HG03175 (cell line): ENCODE results near the gene CPNE4.
"Not testable (repeated sequence)": the region's sequence is repeated elsewhere in the genome, so short reads cannot be mapped to it uniquely, and the experiment has no call there.

Experiments used
- ATAC-seq: cut with Tn5 transposase; IDR thresholded peaks from one replicate; pipeline ENCODE4 v1.9.1; 2021; ENCODE audit warnings: mild to moderate bottlenecking, moderate library complexity; ENCODE audit not compliant: unreplicated experiment

CPNE4 gene

GRCh38 chr3:132034486-132035464 is at the start of gene CPNE4:
CPNE4 (minus strand) TSS chr3:132035014.
- peak; percentile 95 for ATAC-seq

- no peak for ATAC-seq
Observed at GRCh38 chr3:132083583-132084279, 48.9 kb upstream of the CPNE4 start.

GRCh38 chr3:132083159-132083558 is 48.3 kb upstream of the CPNE4 start:
- no peak for ATAC-seq

GRCh38 chr3:132079147-132079546 is 44.3 kb upstream of the CPNE4 start:
- no peak for ATAC-seq

GRCh38 chr3:132073771-132074170 is 39.0 kb upstream of the CPNE4 start:
- no peak for ATAC-seq

- no peak for ATAC-seq
Observed at GRCh38 chr3:132071043-132071442, 36.2 kb upstream of the CPNE4 start.

GRCh38 chr3:132064114-132064513 is 29.3 kb upstream of the CPNE4 start:
- ATAC-seq: no peak

GRCh38 chr3:132062535-132062934 is 27.7 kb upstream of the CPNE4 start:
- ATAC-seq: no peak

- ATAC-seq: no peak
Observed at GRCh38 chr3:132055872-132056271, 21.1 kb upstream of the CPNE4 start.

GRCh38 chr3:132047209-132047608 is 12.4 kb upstream of the CPNE4 start:
- ATAC-seq: no peak

- not testable (repeated sequence) for ATAC-seq
Observed at GRCh38 chr3:132044874-132045273, 10.1 kb upstream of the CPNE4 start.

- ATAC-seq: no peak
Observed at GRCh38 chr3:132042681-132043080, 7.9 kb upstream of the CPNE4 start.

GRCh38 chr3:132038198-132038825 is 3.5 kb upstream of the CPNE4 start:
- no peak for ATAC-seq

GRCh38 chr3:132037581-132037980 is 2.8 kb upstream of the CPNE4 start:
- ATAC-seq: no peak

GRCh38 chr3:132037056-132037455 is 2.2 kb upstream of the CPNE4 start:
- ATAC-seq: no peak

GRCh38 chr3:132034097-132034485 is 723 bp downstream of the CPNE4 start:
- no peak for ATAC-seq

- ATAC-seq: no peak
Observed at GRCh38 chr3:132033471-132033870, 1.3 kb downstream of the CPNE4 start.

GRCh38 chr3:132032959-132033358 is 1.9 kb downstream of the CPNE4 start:
- ATAC-seq: no peak

- no peak for ATAC-seq
Observed at GRCh38 chr3:132029182-132029902, 5.5 kb downstream of the CPNE4 start.

- no peak for ATAC-seq
Observed at GRCh38 chr3:132022914-132023313, 11.9 kb downstream of the CPNE4 start.

- no peak for ATAC-seq
Observed at GRCh38 chr3:132020058-132020457, 14.8 kb downstream of the CPNE4 start.
